ENCODE results near the gene DUSP7.

The DUSP7 gene

DNA sequence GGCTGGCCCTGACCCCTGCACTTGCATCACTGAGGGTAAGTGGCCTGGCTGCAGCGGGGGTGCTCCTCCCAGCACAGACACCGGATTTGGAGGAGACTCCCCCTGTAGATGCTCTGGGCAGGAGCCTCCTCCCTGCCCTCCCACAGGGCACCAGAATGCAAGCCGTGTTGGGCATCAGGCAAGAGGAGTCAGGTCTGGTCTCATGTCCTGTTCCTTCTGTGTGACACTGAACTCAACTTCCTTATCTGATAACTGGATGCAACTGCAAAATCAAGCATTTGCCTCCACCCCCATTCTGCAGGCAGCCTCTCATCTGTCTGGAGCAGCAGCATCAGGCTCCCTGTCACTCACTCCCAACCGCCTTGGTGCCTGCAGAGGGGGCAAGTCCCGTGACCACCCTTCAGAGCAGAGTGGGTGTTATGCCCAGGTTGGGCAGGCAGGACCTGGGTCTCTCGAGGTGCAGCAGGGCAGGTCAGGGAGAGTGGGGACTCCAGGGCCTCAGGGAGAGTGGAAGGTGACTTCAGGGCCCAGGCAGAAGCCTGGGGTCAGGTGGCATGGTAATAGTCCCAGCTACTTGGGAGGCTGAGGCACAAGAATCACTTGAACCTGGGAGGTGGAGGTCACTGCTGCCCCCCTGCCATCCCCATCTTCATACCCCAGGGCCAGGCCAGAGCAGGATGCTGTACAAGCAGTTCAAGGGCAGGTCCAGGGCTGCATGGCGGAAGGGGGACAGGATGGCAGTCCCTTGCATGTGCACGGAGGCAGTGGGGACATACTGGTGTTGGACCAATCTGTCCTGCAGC lies 50.2 kb downstream of the DUSP7 start:
- DNase-seq (ENCODE audit: low read depth) = no peak

DNA sequence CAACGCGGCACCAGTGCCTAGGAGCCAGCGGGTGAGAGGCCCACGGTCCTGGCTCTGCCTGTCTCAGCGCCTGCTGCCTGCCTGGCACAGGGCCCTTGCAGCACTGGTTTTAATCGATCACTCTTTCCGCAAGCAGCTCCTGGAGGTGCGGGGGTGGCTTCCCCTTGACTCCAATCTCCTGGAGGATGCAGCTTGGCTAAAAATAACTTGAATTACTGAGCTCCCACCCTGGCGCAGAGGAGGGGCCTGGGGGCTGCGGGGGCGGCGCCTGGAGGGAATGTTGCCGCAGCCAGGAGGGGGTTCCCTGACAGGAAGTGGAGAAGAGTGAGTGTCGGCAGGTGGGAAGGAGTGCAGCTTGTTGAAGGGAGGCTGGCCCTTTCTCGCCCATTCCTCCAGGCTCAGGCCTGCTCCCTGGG lies 50.8 kb downstream of the DUSP7 start:
- no peak for DNase-seq (ENCODE audit: low read depth)

GRCh38 chr3:52004906-52005395 lies 51.4 kb downstream of the DUSP7 start:
- DNase-seq (ENCODE audit: low read depth) = no peak

DNA sequence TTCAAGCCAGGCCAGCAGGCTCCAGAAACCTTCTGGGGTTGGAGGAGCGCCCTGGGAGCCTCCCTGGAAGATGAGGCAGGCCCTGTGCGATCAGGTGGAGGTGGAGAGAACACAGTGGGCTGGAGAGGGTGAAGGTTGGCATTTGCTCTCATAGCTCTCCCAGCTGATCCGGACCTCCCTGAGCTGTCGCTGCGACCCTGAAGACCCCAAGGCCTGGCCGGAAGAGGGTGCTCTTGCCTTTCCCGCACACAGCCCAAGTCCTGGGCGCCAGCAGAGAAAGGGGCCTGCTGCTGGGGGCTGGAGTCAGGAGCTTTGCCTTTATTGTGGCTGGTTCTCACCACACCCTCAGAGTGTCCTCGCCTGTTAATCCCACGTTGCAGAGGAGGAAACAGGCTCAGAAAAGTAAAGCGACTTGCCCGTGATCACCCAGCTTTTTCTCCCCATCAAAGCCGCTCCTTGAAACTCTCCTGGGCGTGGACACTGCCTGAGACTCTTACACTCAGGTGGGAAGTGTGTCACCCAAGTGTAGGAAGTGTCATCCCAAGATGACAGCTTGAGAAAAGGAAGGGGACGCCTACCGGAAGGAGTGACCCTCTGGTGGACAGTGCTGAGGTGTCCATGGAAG lies 52.1 kb downstream of the DUSP7 start:
- DNase-seq (ENCODE audit: low read depth) = no peak

DNA sequence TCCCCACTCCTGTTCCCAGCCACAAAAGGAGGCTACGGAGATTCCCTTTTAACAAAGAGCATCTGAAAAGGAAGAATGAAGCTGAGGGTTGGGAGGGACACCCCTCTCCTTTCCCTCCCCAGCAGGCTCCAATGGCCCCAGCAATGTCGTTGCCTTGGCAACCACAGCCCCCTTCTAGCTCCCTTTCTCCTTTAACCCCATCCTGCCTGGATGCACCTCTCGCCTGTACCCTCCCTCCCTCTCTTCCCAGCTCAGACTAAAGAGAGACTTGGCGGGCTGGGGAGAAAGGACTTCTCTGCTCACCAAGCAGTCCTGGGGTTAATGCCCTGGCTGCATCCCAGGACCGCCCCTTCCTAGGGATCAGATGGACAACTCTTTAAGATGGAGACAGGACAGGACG lies 53.6 kb downstream of the DUSP7 start:
- DNase-seq (ENCODE audit: low read depth) = no peak

GRCh38 chr3:52001443-52001974 lies 54.9 kb downstream of the DUSP7 start:
- DNase-seq (ENCODE audit: low read depth) = peak; percentile 63

- DNase-seq (ENCODE audit: low read depth) = no peak
Measured at GRCh38 chr3:51999846-52000245, 56.5 kb downstream of the DUSP7 start.

Data from HS-27A (cell line).